Heart left ventricle (tissue), 13 donors: ENCODE measurements around the gene MRPL37.

Experiments used
- CTCF ChIP-seq, 12 donors: fragments of 200-600 bp; sonication (generic) in 4 of 12; IDR thresholded peaks; one replicate each; pipeline versions ENCODE4 v1.5.0 to v1.8.0; 2018 to 2022; ENCODE audit warnings: antibody characterized with exemption in 12 of 12, mild to moderate bottlenecking in 5 of 12
- POLR2A ChIP-seq, 2 donors: fragments of 450-650 bp; IDR thresholded peaks; one replicate each; pipeline ENCODE4 v1.6.1; 2017; ENCODE audit warnings: antibody characterized with exemption in 2 of 2, mild to moderate bottlenecking in 2 of 2, moderate library complexity in 2 of 2
- donor health status: ischemic (EF 13 %, LVEDD 7.1; RV severe dilation, severe dysfunction).
- donor health status: DM: no; HTN: yes; CAD: no.
- donor health status: DM: no; HTN: no; CAD: no.
- donor health status: ischemic (EF 25% LVEDD 6.9; RV normal size, moderate dysfunction).
- donor health status: ischemic (EF 25% LVEDD 5.7; RV mildly dilated, moderate dysfunction).
- donor health status: ischemic (EF 35%, LVEDD 5.7; RV mildly dilated, moderate dysfunction).
- donor health status: nonischemic (EF 11% LVEDD 7.7; RV severe dilation, severe dysfunction).
- donor health status: DM: yes; HTN: yes; CAD: no.
- donor health status: PGD.
- donor health status: ischemic (EF 29% LVEDD 5.4; RV normal size, mild dysfunction).
- donor health status: nonischemic (EF 23%, LVEDD 6.1; RV moderate dilation, normal function).

GRCh38 chr1:54207287-54207686, 7.3 kb downstream of the MRPL37 start:
- TF ChIP-seq CTCF (IDR thresholded peaks at IDR 0.05) (no peak), POLR2A (IDR thresholded peaks at IDR 0.05) (no peak)
